Tibial nerve (tissue), 4 donors: ENCODE measurements around the gene SLA2.

Experiments used
- EP300 ChIP-seq, 2 donors: sonication (generic); formaldehyde crosslinking; IDR thresholded peaks; one replicate each; pipeline ENCODE4 v1.6.1; 2017; ENCODE audit warnings: antibody characterized with exemption in 2 of 2, mild to moderate bottlenecking in 1 of 2
- POLR2A ChIP-seq, 2 donors: fragments of 450-650 bp; IDR thresholded peaks; one replicate each; pipeline ENCODE4 v1.6.1; 2017; ENCODE audit warnings: antibody characterized with exemption in 2 of 2, mild to moderate bottlenecking in 2 of 2, moderate library complexity in 2 of 2
- TF ChIP-seq, protein P1 (sequence below), 5 experiments: fragments of 200-600 bp in 3 of 5; fragments of 450-650 bp in 2 of 5; sonication (generic) in 3 of 5; IDR thresholded peaks; one replicate each; pipeline ENCODE4 v1.5.1; 2016 to 2019; ENCODE audit warnings: antibody characterized with exemption in 5 of 5, mild to moderate bottlenecking in 3 of 5, moderate library complexity in 2 of 5

DNA sequence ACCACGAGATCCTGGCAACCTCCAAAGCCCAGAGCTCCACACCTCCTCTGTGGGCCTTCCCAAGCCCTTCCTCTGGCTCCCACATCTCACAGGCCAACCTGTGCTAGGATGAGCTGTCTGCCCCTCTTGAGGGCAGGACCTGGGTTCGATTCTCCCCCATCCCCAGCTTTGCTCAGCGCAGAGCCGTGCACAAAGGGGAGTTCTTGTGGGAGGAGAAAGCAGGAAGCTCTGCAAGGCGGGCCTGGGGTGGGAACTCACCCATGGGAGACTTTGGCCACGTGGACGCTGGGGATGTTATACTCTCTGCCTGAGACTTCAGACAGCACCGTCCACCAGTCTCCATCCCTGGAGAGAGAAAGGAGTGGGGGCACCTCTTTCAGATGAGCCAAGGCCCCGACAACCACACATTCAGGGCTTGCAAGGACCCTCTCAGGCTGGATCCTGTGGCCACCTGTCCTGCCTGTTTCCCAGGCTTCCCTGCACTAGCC is 12.7 kb downstream of the SLA2 start:
- TF ChIP-seq, protein P1, sequence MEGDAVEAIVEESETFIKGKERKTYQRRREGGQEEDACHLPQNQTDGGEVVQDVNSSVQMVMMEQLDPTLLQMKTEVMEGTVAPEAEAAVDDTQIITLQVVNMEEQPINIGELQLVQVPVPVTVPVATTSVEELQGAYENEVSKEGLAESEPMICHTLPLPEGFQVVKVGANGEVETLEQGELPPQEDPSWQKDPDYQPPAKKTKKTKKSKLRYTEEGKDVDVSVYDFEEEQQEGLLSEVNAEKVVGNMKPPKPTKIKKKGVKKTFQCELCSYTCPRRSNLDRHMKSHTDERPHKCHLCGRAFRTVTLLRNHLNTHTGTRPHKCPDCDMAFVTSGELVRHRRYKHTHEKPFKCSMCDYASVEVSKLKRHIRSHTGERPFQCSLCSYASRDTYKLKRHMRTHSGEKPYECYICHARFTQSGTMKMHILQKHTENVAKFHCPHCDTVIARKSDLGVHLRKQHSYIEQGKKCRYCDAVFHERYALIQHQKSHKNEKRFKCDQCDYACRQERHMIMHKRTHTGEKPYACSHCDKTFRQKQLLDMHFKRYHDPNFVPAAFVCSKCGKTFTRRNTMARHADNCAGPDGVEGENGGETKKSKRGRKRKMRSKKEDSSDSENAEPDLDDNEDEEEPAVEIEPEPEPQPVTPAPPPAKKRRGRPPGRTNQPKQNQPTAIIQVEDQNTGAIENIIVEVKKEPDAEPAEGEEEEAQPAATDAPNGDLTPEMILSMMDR (IDR thresholded peaks at IDR 0.05), result no peak
- TF ChIP-seq POLR2A (IDR thresholded peaks at IDR 0.05) (no peak), EP300 (IDR thresholded peaks at IDR 0.05) (no peak)
